ENCODE measurements around the gene SEMA3A.
"Not testable (repeated sequence)": the region's sequence is repeated elsewhere in the genome, so short reads cannot be mapped to it uniquely, and the experiment has no call there.

SEMA3A gene

GRCh38 chr7:84108787-84109186 lies 85.8 kb downstream of the SEMA3A start:
- DNase-seq (ENCODE audit: low read depth), result no peak

GRCh38 chr7:84108119-84108518 lies 86.5 kb downstream of the SEMA3A start:
- no peak for DNase-seq (ENCODE audit: low read depth)

GRCh38 chr7:84107259-84107658 lies 87.3 kb downstream of the SEMA3A start:
- DNase-seq (ENCODE audit: low read depth), result no peak

GRCh38 chr7:84106291-84106690 lies 88.3 kb downstream of the SEMA3A start:
- DNase-seq (ENCODE audit: low read depth), result no peak

- no peak for DNase-seq (ENCODE audit: low read depth)
These were observed 89.0 kb downstream of the SEMA3A start for GRCh38 chr7:84105586-84105985.

GRCh38 chr7:84104826-84105225 lies 89.8 kb downstream of the SEMA3A start:
- DNase-seq (ENCODE audit: low read depth), result no peak

GRCh38 chr7:84102213-84102612 lies 92.4 kb downstream of the SEMA3A start:
- no peak for DNase-seq (ENCODE audit: low read depth)

- DNase-seq (ENCODE audit: low read depth), result no peak
These were observed 93.7 kb downstream of the SEMA3A start for GRCh38 chr7:84100866-84101265.

GRCh38 chr7:84095971-84096370 lies 98.6 kb downstream of the SEMA3A start:
- no peak for DNase-seq (ENCODE audit: low read depth)

- DNase-seq (ENCODE audit: low read depth), result no peak
These were observed 102.4 kb downstream of the SEMA3A start for GRCh38 chr7:84092207-84092606.

GRCh38 chr7:84091318-84091717 lies 103.3 kb downstream of the SEMA3A start:
- no peak for DNase-seq (ENCODE audit: low read depth)

GRCh38 chr7:84088802-84089201 lies 105.8 kb downstream of the SEMA3A start:
- DNase-seq (ENCODE audit: low read depth), result no peak

- DNase-seq (ENCODE audit: low read depth), result no peak
These were observed 108.6 kb downstream of the SEMA3A start for GRCh38 chr7:84085998-84086397.

GRCh38 chr7:84085147-84085546 lies 109.4 kb downstream of the SEMA3A start:
- no peak for DNase-seq (ENCODE audit: low read depth)

GRCh38 chr7:84083846-84084245 lies 110.7 kb downstream of the SEMA3A start:
- DNase-seq (ENCODE audit: low read depth), result no peak

- no peak for DNase-seq (ENCODE audit: low read depth)
These were observed 112.5 kb downstream of the SEMA3A start for GRCh38 chr7:84081973-84082522.

- DNase-seq (ENCODE audit: low read depth), result no peak
These were observed 117.3 kb downstream of the SEMA3A start for GRCh38 chr7:84077336-84077735.

- DNase-seq (ENCODE audit: low read depth), result no peak
These were observed 118.4 kb downstream of the SEMA3A start for GRCh38 chr7:84076219-84076618.

GRCh38 chr7:84073186-84073875 lies 121.3 kb downstream of the SEMA3A start:
- no peak for DNase-seq (ENCODE audit: low read depth)

GRCh38 chr7:84070770-84071169 lies 123.8 kb downstream of the SEMA3A start:
- no peak for DNase-seq (ENCODE audit: low read depth)

GRCh38 chr7:84069999-84070500 lies 124.5 kb downstream of the SEMA3A start:
- no peak for DNase-seq (ENCODE audit: low read depth)

- no peak for DNase-seq (ENCODE audit: low read depth)
These were observed 125.6 kb downstream of the SEMA3A start for GRCh38 chr7:84069033-84069432.

GRCh38 chr7:84062489-84062901 lies 132.1 kb downstream of the SEMA3A start:
- not testable (repeated sequence) for DNase-seq (ENCODE audit: low read depth)

GRCh38 chr7:84060760-84061261 lies 133.8 kb downstream of the SEMA3A start:
- no peak for DNase-seq (ENCODE audit: low read depth)
